PC-3 (cell line): ENCODE measurements around the gene SCT. TPM values are rescaled to one million over a fixed set of nuclear protein-coding genes. Genes with fewer than 3 reads are reported as not detected.

ENCODE experiments used
- ATAC-seq: fragments of 200-7000 bp; cut with Tn5 transposase; 2 replicates; pipeline ENCODE4 v1.9.1; 2020; ENCODE audit warnings: mild to moderate bottlenecking, moderate library complexity
- BruUV-seq: library from RNA; stranded (reverse); fragments of 400-500 nt; replicated peaks from 2 replicates; lab custom pipeline; 2021; lab: Mats Ljungman, UMichigan
- CTCF ChIA-PET: fragments of 300-600 bp; sonication (Branson Sonifier 250); formaldehyde crosslinking; loops from one replicate; lab custom pipeline; 2022; ENCODE audit warnings: antibody characterized with exemption; lab: Charles Lee
- POLR2A ChIA-PET: fragments of 300-600 bp; sonication (Branson Sonifier 250); formaldehyde crosslinking; loops from one replicate; lab custom pipeline; 2022; ENCODE audit warnings: antibody characterized with exemption; ENCODE audit not compliant: unreplicated experiment; lab: Charles Lee
- DNase-seq: peaks from one replicate; pipeline ENCODE4 v3.0.0-alpha.2; 2015
- H2AFZ ChIP-seq: fragments of 300-600 bp; sonication (generic); 2 replicates; pipeline ENCODE4 v1.6.0; 2016; ENCODE audit warnings: antibody characterized with exemption, low read length
- H3F3A ChIP-seq: fragments of 300-600 bp; sonication (generic); one replicate; pipeline ENCODE4 v1.6.0; 2017; ENCODE audit warnings: antibody characterized with exemption, low read length, control low read depth, mild to moderate bottlenecking; ENCODE audit not compliant: unreplicated experiment
- H3K27ac ChIP-seq: fragments of 300-600 bp; sonication (generic); 2 replicates; pipeline ENCODE4 v1.5.1; 2016; ENCODE audit warnings: mild to moderate bottlenecking, low read length
- H3K27me3 ChIP-seq: fragments of 300-600 bp; sonication (generic); 2 replicates; pipeline ENCODE4 v1.6.1; 2016; ENCODE audit warnings: low read length, mixed read lengths
- H3K36me3 ChIP-seq: fragments of 300-600 bp; sonication (generic); 2 replicates; pipeline ENCODE4 v1.6.1; 2016; ENCODE audit warnings: low read depth, mixed run types, low read length, mixed read lengths
- H3K4me1 ChIP-seq: fragments of 300-600 bp; sonication (generic); 2 replicates; pipeline ENCODE4 v1.5.1; 2016; ENCODE audit warnings: low read length; ENCODE audit not compliant: insufficient read depth
- H3K4me2 ChIP-seq: fragments of 300-600 bp; sonication (generic); 2 replicates; pipeline ENCODE4 v1.6.0; 2016; ENCODE audit warnings: low read length
- H3K4me3 ChIP-seq: fragments of 300-600 bp; sonication (generic); 2 replicates; pipeline ENCODE4 v1.5.1; 2016; ENCODE audit warnings: mild to moderate bottlenecking, low read length, mixed read lengths
- H3K79me2 ChIP-seq: fragments of 300-600 bp; sonication (generic); 2 replicates; pipeline ENCODE4 v1.6.1; 2017; ENCODE audit warnings: low read length, mixed read lengths
- H3K9ac ChIP-seq: fragments of 300-600 bp; sonication (generic); 2 replicates; pipeline ENCODE4 v1.6.0; 2016; ENCODE audit warnings: mild to moderate bottlenecking, low read length
- H3K9me2 ChIP-seq: fragments of 300-600 bp; sonication (generic); replicated peaks from 2 replicates; pipeline ENCODE4 v1.6.1; 2016; ENCODE audit warnings: mixed run types, low read length, mixed read lengths
- H3K9me3 ChIP-seq: fragments of 300-600 bp; sonication (generic); 2 replicates; pipeline ENCODE4 v1.6.1; 2016; ENCODE audit warnings: low read length, mixed read lengths
- H4K20me1 ChIP-seq: fragments of 300-600 bp; sonication (generic); 2 replicates; pipeline ENCODE4 v1.6.1; 2016; ENCODE audit warnings: low read length, mixed read lengths
- CTCF ChIP-seq: fragments of 300-600 bp; sonication (generic); conservative IDR thresholded peaks from 2 replicates; pipeline ENCODE4 v1.5.1; 2017; ENCODE audit warnings: antibody characterized with exemption, low read depth, mild to moderate bottlenecking, low read length
- EZH2 ChIP-seq: fragments of 300-600 bp; sonication (generic); IDR thresholded peaks from one replicate; pipeline ENCODE4 v1.6.1; 2017; ENCODE audit warnings: antibody characterized with exemption, mild to moderate bottlenecking, low read length; ENCODE audit not compliant: unreplicated experiment
- EZH2phosphoT487 ChIP-seq: fragments of 300-600 bp; sonication (generic); IDR thresholded peaks from 2 replicates; pipeline ENCODE4 v1.6.1; 2018; ENCODE audit warnings: mild to moderate bottlenecking, antibody characterized with exemption, low read length, borderline replicate concordance
- intact Hi-C: fragments of 100-400 bp; cut with micrococcal nuclease; formaldehyde crosslinking; loops from 2 replicates; pipeline ENCODE4 v1.9.0; 2023
- total RNA-seq: library from RNA; depleted of rRNA; stranded (reverse); fragments of >200 nt; gene quantifications from 2 replicates; pipeline ENCODE4 v1.2.3, GENCODE V29; 2014

SCT gene
- total RNA-seq, 1 experiment from 2014 or later: not detected

- ATAC-seq: no peak
- no peak overlapping the region for H3K4me3 ChIP-seq
- H3K27ac ChIP-seq: no peak overlapping the region
- H2AFZ ChIP-seq: no peak overlapping the region
- no peaks in the 10 kb centered on the region for H3F3A ChIP-seq
- 0 out of 2 replicates have a peak, but pooled peaks cover 1% of the 10 kb centered on the region for H3K4me1 ChIP-seq
- no peak overlapping the region for H3K4me2 ChIP-seq
- POLR2A ChIA-PET: no interaction called here
- intact Hi-C loops: no loop called here
- CTCF ChIA-PET: no interaction called here
- H3K36me3 ChIP-seq: peaks cover 28% of the 10 kb centered on the region
- no TSS peak for BruUV-seq
- no peaks in the 10 kb centered on the region for H3K9me3 ChIP-seq
- no peak for DNase-seq
- no peaks in the 10 kb centered on the region for H3K27me3 ChIP-seq
- H3K79me2 ChIP-seq: peaks cover 56% of the 10 kb centered on the region
- H3K9ac ChIP-seq: no peak overlapping the region
- peaks cover 33% of the 10 kb centered on the region for H4K20me1 ChIP-seq
- TF ChIP-seq EZH2 (no peak), CTCF (no peak), EZH2phosphoT487 (no peak)
- H3K9me2 ChIP-seq: no peaks in the 10 kb centered on the region
Observed at GRCh38 chr11:584287-584686, 42.7 kb downstream of the SCT start.

- no peak for TF ChIP-seq EZH2phosphoT487
- TF ChIP-seq EZH2: no peak
- no peak for TF ChIP-seq CTCF
- Histone ChIP-seq H3K79me2 (peaks cover 69% of the 10 kb centered on the region), H3K36me3 (peaks cover 22% of the 10 kb centered on the region; the same call in 1 of the 2 replicates), H3K4me1 (peaks cover 19% of the 10 kb centered on the region), H3K9ac (no peak overlapping the region), H3K27me3 (no peaks in the 10 kb centered on the region), H2AFZ (no peak overlapping the region), H3K9me2 (no peaks in the 10 kb centered on the region), H3K4me2 (no peak overlapping the region), H4K20me1 (peaks cover 58% of the 10 kb centered on the region), H3F3A (no peaks in the 10 kb centered on the region), H3K4me3 (no peak overlapping the region), H3K9me3 (no peaks in the 10 kb centered on the region), H3K27ac (no peak overlapping the region)
- no peak for DNase-seq
- POLR2A ChIA-PET: no interaction called here
- CTCF ChIA-PET: no interaction called here
- ATAC-seq: no peak
- intact Hi-C loops: no loop called here
- BruUV-seq: no TSS peak
Observed at GRCh38 chr11:581752-582151, 45.2 kb downstream of the SCT start.

- H3K4me3 ChIP-seq: no peak overlapping the region
- intact Hi-C loops: no loop called here
Observed at GRCh38 chr11:581342-581741, 45.6 kb downstream of the SCT start.

More at GRCh38 chr11:581342-581741, 45.6 kb downstream of the SCT start:
- Histone ChIP-seq H3K79me2 (peaks cover 70% of the 10 kb centered on the region), H3K4me2 (no peak overlapping the region), H3K36me3 (peaks cover 18% of the 10 kb centered on the region; the same call in 1 of the 2 replicates), H3K9ac (no peak overlapping the region), H4K20me1 (peaks cover 58% of the 10 kb centered on the region), H3K4me1 (peaks cover 19% of the 10 kb centered on the region), H3K27ac (no peak overlapping the region), H3K9me3 (no peaks in the 10 kb centered on the region), H2AFZ (no peak overlapping the region), H3K9me2 (no peaks in the 10 kb centered on the region), H3F3A (no peaks in the 10 kb centered on the region), H3K27me3 (no peaks in the 10 kb centered on the region)
- ATAC-seq (no peak), DNase-seq (no peak)
- ChIA-PET CTCF (interaction anchor here (0.7 kb wide), 1 partner anchor 80 kb away, joined by 6 read pairs; no protein-coding TSS in a partner anchor), POLR2A (interaction anchor here (0.6 kb wide), 1 partner anchor 86 kb away, joined by 3 read pairs; no protein-coding TSS in a partner anchor)
- TF ChIP-seq EZH2phosphoT487 (no peak), CTCF (no peak), EZH2 (no peak)
- BruUV-seq: no TSS peak
